GM21723 (cell line): ENCODE measurements around the gene TACC2.
"Not testable (repeated sequence)": the region's sequence is repeated elsewhere in the genome, so short reads cannot be mapped to it uniquely, and the experiment has no call there.

Experiments used
- ATAC-seq: cut with Tn5 transposase; IDR thresholded peaks from one replicate; pipeline ENCODE4 v1.9.1; 2021; ENCODE audit warnings: mild to moderate bottlenecking, moderate library complexity; ENCODE audit not compliant: unreplicated experiment

TACC2 gene

DNA sequence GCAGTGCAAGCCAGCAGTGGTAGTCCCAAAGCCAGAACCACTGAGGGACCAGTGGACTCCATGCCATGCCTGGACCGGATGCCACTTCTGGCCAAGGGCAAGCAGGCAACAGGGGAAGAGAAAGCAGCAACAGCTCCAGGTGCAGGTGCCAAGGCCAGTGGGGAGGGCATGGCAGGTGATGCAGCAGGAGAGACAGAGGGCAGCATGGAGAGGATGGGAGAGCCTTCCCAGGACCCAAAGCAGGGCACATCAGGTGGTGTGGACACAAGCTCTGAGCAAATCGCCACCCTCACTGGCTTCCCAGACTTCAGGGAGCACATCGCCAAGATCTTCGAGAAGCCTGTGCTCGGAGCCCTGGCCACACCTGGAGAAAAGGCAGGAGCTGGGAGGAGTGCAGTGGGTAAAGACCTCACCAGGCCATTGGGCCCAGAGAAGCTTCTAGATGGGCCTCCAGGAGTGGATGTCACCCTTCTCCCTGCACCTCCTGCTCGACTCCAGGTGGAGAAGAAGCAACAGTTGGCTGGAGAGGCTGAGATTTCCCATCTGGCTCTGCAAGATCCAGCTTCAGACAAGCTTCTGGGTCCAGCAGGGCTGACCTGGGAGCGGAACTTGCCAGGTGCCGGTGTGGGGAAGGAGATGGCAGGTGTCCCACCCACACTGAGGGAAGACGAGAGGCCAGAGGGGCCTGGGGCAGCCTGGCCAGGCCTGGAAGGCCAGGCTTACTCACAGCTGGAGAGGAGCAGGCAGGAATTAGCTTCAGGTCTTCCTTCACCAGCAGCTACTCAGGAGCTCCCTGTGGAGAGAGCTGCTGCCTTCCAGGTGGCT, 97.7 kb downstream of the TACC2 start:
- ATAC-seq = no peak

DNA sequence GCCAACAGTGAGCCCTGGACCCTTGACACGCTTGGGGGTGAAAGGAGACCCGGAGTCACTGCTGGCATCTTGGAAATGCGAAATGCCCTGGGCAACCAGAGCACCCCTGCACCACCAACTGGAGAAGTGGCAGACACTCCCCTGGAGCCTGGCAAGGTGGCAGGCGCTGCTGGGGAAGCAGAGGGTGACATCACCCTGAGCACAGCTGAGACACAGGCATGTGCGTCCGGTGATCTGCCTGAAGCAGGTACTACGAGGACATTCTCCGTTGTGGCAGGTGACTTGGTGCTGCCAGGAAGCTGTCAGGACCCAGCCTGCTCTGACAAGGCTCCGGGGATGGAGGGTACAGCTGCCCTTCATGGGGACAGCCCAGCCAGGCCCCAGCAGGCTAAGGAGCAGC, 98.5 kb downstream of the TACC2 start:
- ATAC-seq = no peak

- no peak for ATAC-seq
Measured at GRCh38 chr10:122089311-122090017, 100.5 kb downstream of the TACC2 start.

DNA sequence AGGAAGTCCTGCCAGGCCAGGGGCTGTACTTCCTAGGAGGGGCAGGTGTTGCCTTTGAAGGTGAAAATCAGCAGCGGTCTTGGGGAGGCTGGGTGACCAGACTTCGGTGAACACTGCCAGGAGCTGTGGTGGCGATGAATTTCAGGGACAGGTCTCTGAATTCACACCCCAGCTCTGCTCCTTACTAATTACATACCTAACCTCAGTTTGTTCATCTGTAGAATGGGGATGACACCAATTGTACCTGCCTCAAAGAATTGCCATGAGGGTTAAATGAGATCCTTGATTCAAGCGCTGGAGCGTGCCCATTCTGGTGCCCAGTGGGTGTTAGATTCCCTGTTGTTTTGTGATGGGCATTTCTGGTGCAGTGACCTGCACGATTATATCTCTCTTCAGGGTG, 102.8 kb downstream of the TACC2 start:
- ATAC-seq = no peak

GRCh38 chr10:122093076-122093475, 104.1 kb downstream of the TACC2 start:
- ATAC-seq = no peak

DNA sequence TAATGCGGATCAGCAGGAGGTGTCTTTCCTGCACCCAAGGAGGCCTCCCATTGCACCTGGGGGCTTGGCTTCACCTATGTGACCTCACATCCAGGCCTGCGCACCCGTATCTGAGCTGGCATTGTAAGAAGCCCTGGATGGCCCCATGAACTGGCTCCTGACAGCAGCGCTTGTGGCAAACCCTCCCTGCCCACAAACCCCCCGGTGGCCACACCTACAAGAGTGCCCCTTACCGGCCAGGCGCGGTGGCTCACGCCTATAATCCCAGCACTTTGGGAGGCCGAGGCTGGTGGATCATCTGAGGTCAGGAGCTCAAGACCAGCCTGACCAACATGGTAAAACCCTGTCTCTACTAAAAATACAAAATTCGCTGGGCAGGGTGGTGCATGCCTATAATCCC, 107.2 kb downstream of the TACC2 start:
- ATAC-seq = not testable (repeated sequence)

DNA sequence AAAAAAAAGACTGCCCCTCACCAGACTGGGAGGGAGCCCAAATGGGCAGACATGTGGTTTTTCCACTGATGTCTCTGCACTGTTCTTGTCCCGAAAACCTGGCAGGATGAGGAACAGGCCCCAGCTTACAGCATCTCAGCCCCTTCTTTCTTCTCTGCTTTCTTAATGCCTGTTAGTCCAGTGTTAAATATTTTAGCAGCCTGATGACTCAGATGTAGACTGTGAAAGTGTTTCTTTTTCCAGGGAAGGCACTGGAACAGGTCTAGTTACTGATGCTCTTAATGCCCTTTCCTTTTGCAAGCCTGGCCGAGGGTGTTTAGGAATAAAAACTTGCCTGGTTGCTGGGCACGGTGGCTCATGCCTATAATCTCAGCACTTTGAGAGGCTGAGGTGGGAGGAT, 107.7 kb downstream of the TACC2 start:
- no peak for ATAC-seq

DNA sequence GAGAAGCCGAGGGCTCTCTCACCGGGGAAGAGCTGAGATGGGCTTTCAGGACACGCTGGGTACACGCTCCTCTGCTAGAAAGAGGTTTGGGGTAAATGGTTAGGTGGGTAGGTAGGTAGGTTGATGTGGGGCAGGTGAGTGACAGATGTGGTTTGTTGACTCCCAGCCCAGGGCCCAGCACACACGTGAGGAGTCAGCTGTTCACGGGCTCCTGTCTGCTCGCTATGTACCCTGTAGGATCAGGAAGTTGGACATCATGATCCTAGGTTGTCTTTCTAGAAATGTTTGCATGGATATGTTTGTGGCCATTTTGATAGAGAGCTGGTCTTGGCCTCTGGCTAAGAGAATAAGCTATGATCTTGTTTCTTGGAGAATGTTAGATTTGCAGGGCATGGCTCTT, 109.0 kb downstream of the TACC2 start:
- no peak for ATAC-seq

DNA sequence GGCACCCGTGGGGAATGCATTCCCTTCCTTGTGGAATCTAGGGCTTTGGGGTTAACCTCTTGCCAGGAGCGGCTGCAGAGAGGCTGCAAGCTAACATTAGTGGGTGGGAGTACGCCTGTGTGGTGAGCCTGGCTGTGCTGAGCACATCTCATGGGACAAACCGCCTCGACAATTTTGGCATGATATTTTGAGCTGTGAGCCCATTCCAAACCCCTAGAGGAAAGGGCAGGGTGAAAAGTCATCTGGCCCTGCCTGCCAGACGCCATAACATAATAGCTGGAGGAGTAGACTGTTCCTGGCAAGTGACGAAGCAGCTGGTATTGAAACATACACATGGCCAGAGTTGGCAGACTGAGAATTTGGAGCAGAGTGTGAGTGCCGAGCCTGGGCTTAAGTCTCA, 110.0 kb downstream of the TACC2 start:
- no peak for ATAC-seq

- ATAC-seq = no peak
Measured at GRCh38 chr10:122099562-122099961, 110.6 kb downstream of the TACC2 start.

- no peak for ATAC-seq
Measured at GRCh38 chr10:122102146-122102868, 113.3 kb downstream of the TACC2 start.

DNA sequence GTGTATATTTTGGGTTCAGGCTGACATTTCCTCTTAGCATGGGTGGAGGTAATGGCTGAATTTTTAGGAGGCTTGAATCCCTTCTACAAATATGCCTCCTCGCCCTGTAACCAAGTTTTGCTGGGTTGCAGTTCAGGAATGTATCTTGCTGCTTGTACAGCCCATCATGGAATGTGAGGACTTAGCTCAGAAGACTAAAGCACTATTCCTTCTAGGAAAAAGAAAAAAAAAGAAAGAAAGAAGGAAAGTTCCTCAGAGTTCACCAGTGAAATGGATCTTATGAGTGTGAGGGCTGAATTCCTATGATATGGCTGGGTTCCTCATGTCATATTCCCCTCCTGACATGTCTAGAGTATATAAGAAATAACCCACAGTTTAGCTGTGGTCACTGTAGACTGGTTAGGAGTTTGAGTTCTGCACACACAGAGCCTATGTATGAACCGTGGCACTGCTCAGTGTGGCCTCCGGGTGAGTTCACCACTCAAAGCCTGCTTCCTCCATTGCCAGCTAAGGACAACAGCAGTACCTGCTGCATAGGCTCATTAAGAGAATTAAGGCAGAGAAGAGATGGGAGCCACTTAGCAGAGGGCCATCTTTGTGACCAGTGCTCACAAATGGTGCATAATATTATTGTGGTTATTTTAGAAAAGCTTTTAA, 114.0 kb downstream of the TACC2 start:
- no peak for ATAC-seq

- no peak for ATAC-seq
Measured at GRCh38 chr10:122103592-122103991, 114.6 kb downstream of the TACC2 start.

- not testable (repeated sequence) for ATAC-seq
Measured at GRCh38 chr10:122108786-122109185, 119.8 kb downstream of the TACC2 start.

DNA sequence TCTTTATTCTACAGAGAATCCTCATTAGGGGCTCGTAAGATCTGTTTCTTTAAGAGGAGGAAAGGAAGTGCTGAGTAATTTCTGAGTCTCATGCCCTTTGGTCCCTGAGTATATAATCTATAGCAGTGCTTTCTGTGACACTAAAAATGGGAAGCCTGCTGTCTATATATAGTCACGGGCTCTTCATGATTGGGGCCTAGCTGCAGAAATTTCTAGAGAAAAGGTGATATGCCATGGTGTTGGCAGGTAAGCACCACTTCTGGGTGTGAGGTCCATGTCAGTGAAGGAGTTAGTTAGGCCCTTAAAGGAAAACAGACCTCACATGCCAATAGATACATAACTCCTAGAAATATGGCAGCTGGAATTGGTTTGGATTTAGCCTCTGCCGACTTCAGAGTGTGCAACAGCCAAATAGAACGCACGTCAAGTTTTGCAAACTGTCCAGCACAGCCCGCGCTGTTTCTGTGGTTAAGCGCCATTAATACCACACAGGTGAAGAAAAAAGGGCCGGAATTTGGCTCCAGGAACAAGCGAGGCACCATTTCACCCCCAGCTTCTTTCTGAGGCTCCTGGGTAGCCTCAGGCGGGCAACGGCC, 123.2 kb downstream of the TACC2 start:
- no peak for ATAC-seq

- ATAC-seq = no peak
Measured at GRCh38 chr10:122112625-122113160, 123.7 kb downstream of the TACC2 start.

DNA sequence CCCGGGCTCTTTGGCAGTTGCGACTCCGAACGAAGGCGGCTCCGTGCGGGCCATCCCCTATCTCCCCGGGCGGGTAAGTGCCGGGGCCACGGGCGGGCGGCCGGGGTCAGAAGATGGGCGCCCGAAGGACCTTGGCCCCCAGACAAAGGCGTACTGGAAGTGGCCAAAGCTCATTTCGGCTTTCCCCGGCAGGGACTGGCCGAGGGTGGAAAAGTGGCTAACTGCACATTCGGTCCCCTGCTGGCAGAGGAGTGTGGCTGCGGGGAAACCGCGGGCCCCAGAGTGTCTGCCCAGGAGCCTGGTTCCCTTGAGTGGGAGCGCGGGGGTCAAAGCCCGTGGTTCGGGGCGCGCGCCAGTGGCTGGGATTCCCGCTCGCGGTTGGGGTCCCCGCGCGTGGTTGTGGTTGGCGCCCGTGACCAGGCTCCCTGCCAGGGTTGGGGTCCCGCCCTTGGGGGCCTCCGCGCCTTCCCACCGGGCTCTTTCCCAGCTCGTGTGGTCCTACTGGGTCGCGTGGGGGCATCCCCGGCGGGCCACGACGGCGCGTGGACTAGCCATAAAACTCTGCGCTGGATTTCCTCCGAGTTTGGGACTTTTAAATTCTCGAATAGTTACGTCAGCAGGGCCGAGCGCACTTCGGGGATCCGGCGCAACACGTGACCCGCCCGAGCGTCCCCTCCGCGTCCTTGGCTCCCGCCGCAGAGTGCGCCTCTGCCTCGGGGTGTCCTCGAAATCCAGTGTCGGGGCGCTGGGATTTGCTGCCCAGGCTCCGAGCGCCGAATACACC, 124.4 kb downstream of the TACC2 start:
- no peak for ATAC-seq

DNA sequence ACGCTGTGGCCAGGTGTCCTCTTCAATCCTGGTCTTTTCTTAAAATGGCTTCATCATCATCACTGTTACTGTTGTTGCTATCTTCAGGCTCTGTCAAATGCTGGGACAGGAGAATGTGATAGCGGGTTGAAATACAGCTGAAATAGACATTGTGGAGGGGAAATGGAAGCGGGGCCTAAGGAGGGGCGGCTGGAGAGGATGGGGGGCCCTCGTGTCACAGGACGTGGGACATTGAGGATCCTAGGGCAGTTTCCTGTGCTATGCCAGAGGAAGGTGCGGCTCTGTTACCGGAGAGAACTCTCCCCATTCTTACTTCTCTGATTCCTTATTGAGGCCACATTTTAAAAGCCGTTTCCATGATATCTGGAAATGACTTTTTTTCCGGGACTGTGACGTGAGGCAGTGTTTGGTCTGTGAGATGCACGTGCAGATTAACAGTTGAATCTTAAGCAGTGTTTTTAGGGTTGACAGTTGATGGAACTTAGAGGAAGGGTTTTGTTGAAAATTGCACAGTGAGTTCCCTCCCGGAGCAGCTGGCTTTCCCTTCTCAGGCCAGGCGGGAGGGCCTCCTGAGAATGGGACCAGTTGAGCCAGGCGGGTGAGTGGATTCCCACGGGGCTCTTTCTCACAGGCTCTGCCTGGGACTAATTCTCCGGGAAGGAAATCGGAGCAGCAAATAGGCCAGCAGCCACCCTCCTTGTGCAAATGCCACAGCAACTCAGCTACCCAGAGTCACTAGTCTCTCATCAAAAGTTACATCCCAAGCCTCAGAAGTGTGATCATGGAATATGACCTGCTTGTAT, 125.2 kb downstream of the TACC2 start:
- ATAC-seq = no peak

GRCh38 chr10:122115874-122116273, 126.9 kb downstream of the TACC2 start:
- no peak for ATAC-seq
